Activated CD8-positive, alpha-beta memory T cell treated with anti-CD3 and anti-CD28 coated beads for 36 hours (primary cell): ENCODE data around the gene SDCBP2. TPM values are rescaled to one million over a fixed set of nuclear protein-coding genes. Genes with fewer than 3 reads are reported as not detected.
"Not testable (repeated sequence)": the region's sequence is repeated elsewhere in the genome, so short reads cannot be mapped to it uniquely, and the experiment has no call there.

Experiments used
- CTCF ChIA-PET: fragments of 350-600 bp; sonication (Branson Sonifier 250); formaldehyde crosslinking; loops from one replicate; lab custom pipeline; 2021; ENCODE audit warnings: antibody characterized with exemption; lab: Charles Lee
- POLR2A ChIA-PET: fragments of 350-600 bp; sonication (Branson Sonifier 250); formaldehyde crosslinking; loops from one replicate; lab custom pipeline; 2021; ENCODE audit warnings: antibody characterized with exemption; lab: Charles Lee
- total RNA-seq, 2 experiments: library from RNA; stranded (reverse); gene quantifications; one replicate each; pipeline ENCODE4 v1.2.3, GENCODE V29; 2021

Gene SDCBP2
- total RNA-seq, 2 experiments from 2014 or later: 3.3 to 3.4 TPM

DNA sequence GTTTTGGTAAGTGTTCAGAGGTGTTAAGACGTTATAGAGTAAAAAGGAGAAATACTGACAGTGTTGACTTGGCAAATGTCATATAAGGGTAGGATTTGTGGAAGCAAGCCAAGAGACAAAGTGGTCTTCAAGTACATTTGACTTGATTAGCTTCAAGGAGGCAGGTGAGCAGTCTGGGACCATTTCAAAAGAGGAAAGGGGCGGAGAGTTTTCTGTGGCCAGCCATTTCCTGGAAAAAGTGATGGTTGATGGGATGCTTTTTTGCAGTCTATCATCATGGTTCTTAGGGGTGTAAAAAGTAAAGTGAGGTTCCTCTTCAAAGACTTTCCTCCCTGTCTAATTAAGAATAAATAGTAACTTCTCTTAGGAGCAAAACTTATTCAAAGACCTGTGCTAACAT, 35.2 kb upstream of the SDCBP2 start:
- ChIA-PET POLR2A (no interaction called here), CTCF (interaction anchor here (0.9 kb wide), 1 partner anchor 38 kb away, joined by 3 read pairs; no protein-coding TSS in a partner anchor)

- CTCF ChIA-PET: interaction anchor here (0.9 kb wide), 1 partner anchor 38 kb away, joined by 3 read pairs; no protein-coding TSS in a partner anchor
- POLR2A ChIA-PET: no interaction called here
Measured at GRCh38 chr20:1363522-1363921, 34.6 kb upstream of the SDCBP2 start.

GRCh38 chr20:1362484-1362883, 33.5 kb upstream of the SDCBP2 start:
- POLR2A ChIA-PET: no interaction called here
- CTCF ChIA-PET: interaction anchor here (0.7 kb wide), 1 partner anchor 643 kb away, joined by 3 read pairs; no protein-coding TSS in a partner anchor

DNA sequence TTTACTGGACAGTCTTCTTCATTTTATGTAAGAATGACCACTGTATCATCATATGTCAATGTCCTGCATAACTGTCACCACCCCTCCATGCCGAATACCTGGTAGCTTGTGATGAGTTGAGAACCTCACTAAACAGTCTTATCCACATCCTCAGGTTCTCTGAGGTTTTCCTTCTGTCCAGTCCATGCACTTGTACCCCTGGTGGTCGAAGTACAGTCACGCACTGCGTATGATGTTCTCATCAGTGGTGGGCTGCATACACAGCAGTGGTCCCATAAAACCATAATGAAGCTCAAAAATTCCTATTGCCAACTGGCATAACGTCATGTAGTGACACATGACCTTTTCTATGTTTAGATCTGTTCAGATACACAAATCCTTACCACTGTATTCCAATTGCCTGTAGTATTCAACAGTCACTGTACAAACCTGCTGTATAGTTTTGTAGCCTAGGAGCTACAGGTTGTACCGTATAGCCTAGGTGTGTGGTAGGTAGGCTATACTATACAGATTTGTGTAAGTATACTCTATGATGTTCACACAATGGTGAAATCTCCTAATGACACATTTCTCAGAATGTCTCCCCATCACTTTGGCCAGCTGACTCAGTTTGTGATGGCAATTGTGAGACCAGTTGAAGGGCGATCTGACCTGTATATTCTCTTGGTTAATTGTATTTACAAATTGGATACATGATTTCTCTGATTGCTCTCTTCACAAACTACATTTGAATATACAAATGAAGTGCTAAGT, 31.3 kb upstream of the SDCBP2 start:
- ChIA-PET POLR2A (interaction anchor here (1.0 kb wide), 1 partner anchor 17 kb away, joined by 4 read pairs; no protein-coding TSS in a partner anchor), CTCF (interaction anchor here (0.6 to 1.2 kb wide), 2 partner anchors 15 to 73 kb away, joined by 3 read pairs; no protein-coding TSS in a partner anchor)

- CTCF ChIA-PET: interaction anchor here (1.1 to 1.7 kb wide), 3 partner anchors 28 to 34 kb away, joined by 3 to 4 read pairs (median 4); no protein-coding TSS in a partner anchor
- POLR2A ChIA-PET: interaction anchor here (0.7 to 1.3 kb wide), 3 partner anchors 19 to 33 kb away, joined by 4 to 10 read pairs (median 5); no protein-coding TSS in a partner anchor
Measured at GRCh38 chr20:1357921-1358671, 29.2 kb upstream of the SDCBP2 start.

DNA sequence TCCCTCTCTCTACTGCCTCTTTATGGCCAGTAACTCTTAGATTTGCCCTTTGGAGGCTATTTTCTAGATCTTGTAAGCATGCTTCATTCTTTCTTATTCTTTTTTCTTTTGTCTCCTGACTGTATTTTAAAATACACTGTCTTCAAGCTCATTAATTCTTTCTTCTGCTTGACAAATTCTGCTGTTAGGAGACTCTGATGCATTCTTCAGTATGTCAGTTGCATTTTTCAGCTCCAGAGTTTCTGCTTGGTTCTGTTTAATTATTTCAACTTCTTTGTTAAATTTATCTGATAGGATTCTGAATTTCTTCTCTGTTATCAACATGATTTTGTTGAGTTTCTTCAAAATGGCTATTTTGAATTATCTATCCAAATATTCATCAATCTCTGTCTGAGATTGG, 25.0 kb upstream of the SDCBP2 start:
- ChIA-PET CTCF (interaction anchor here (0.5 kb wide), 1 partner anchor 86 kb away, joined by 3 read pairs; no protein-coding TSS in a partner anchor), POLR2A (no interaction called here)

GRCh38 chr20:1346315-1346969, 17.5 kb upstream of the SDCBP2 start:
- ChIA-PET CTCF (interaction anchor here (0.7 kb wide), 1 partner anchor 157 kb away, joined by 3 read pairs; no protein-coding TSS in a partner anchor), POLR2A (no interaction called here)

DNA sequence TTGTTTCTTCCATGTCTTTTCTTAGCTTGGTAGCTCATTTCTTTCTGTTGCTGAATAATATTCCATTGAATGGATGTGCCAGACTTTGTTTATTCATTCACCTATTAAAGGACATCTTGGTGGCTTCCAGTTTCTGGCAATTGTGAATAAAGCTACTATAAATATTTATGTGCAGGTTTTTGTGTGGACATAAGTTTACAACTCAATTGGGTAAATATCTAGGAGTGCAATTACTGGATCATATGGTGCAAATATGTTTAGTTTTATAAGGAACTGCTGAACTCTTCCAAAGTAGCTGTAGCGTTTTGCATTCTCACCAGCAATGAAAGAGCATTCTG, 16.8 kb upstream of the SDCBP2 start:
- ChIA-PET CTCF (interaction anchor here (0.7 kb wide), 1 partner anchor 158 kb away, joined by 3 read pairs; no protein-coding TSS in a partner anchor), POLR2A (no interaction called here)

DNA sequence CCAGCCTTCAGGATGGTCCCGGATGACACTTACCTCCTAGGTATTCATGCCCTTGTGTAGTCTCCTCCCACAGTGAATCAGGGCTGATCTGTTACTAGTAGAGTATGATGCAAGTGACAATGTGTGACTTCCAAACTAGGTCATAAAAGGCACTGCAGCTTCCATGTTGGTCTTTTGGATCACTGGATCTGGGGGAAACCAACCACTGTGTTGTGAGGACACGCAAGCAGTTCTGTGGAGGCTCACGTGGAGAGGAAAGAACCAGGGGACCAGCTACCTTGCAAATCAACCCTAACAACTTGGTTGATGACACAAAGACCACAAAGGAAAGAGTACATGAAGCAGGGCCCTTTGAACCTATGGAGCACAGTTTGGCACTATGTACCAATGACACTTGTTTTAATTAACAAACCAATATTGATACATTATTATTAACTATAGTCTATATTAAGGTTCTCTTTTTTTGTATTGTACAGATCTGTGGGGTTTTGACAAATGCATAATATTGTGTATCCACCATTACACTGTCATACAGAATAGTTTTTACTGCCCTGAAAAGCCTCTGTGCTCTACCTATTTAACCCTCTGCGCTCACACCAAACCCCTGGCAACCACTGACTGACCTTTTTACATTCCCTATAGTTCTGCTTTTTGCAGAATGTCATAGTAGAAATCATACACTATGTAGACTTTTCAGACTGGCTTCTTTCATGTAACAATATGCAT, 16.3 kb upstream of the SDCBP2 start:
- POLR2A ChIA-PET: interaction anchor here (0.9 kb wide), 1 partner anchor 20 kb away, joined by 3 read pairs; no protein-coding TSS in a partner anchor
- CTCF ChIA-PET: interaction anchor here (0.7 kb wide), 1 partner anchor 15 kb away, joined by 3 read pairs; no protein-coding TSS in a partner anchor

DNA sequence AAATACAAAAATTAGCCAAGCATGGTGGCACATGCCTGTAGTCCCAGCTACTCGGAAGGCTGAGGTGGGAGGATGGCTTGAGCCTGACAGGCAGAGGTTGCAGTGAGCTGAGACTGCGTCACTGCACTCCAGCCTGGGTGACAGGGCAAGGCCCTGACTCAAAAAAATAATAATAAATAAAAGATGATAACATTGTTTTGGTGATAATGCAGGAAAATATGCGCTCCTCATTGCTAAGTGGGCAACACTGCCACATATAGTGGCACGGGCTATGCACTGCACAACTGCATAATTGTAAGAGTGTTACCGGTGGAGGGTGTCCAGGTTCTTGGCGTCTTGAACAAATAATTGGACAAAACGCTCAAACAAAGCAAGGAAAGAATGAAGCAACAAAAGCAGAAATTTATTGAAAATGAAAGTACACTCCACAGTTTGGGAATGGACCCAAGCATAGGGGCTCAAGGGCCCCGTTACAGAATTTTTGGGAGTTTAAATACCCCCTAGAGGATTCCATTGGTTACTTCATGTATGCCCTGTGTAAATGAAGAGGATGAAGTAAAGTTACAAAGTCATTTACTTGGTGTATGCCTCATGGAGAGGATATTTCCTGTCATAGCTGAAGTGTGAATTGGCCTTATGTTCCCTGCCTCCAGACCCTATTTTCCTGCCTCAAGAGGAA, 14.6 kb upstream of the SDCBP2 start:
- CTCF ChIA-PET: interaction anchor here (1.4 kb wide), 1 partner anchor 32 kb away, joined by 4 read pairs; no protein-coding TSS in a partner anchor
- POLR2A ChIA-PET: not testable (repeated sequence)

GRCh38 chr20:1341561-1342265, 12.8 kb upstream of the SDCBP2 start:
- CTCF ChIA-PET: no interaction called here

DNA sequence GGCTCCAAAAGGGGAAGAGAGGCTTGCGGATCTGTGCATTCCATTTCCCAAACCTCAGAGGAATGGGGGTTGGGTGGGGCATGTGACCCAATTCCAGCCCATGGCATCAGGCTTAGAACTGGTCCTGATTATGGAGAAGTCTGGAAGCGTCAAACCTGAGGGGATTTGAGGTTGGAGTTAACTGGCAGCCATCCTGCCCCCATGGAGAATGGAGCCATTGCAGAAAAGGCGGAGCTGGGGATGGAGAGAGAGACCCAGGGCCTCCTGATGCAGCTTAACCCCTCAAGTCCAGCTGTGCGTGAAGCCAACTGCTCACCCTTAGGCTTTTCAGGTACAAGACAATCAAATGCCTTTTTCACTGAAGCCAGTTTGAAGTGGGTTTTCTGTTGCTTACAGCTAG, 9.9 kb upstream of the SDCBP2 start:
- CTCF ChIA-PET: no interaction called here
- POLR2A ChIA-PET: no interaction called here

More at GRCh38 chr20:1341561-1342265, 12.8 kb upstream of the SDCBP2 start:
- POLR2A ChIA-PET: no interaction called here

DNA sequence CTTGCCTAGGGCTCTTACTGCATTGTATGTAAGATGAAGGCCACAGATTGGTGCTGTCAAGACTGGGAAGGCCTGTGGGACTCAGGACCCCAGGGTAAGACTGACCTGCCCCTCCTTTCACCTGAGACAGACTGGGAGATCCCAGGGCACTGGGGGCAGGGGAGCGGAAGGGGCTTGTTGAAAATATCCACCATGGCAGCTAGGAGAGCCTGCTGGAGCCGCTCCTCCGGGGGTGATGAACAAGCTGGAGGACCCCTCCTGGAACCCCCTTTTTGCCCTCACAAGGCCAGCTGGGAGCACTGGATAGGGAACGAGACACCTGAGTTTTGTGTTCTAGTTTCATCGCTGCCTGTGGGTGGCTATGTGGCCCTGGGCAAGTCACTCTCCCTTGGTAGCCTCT, 9.2 kb upstream of the SDCBP2 start:
- POLR2A ChIA-PET: interaction anchor here (1.3 kb wide), 1 partner anchor 13 kb away, joined by 3 read pairs; no protein-coding TSS in a partner anchor
- CTCF ChIA-PET: no interaction called here

GRCh38 chr20:1337441-1337840, 8.5 kb upstream of the SDCBP2 start:
- POLR2A ChIA-PET: interaction anchor here (1.3 kb wide), 1 partner anchor 12 kb away, joined by 3 read pairs; no protein-coding TSS in a partner anchor

GRCh38 chr20:1336699-1337367, 7.9 kb upstream of the SDCBP2 start:
- CTCF ChIA-PET: interaction anchor here (0.5 to 0.6 kb wide), 2 partner anchors 418 to 581 kb away, joined by 3 to 4 read pairs; no protein-coding TSS in a partner anchor
- POLR2A ChIA-PET: interaction anchor here (0.6 to 1.3 kb wide), 2 partner anchors 11 kb away, joined by 3 read pairs; no protein-coding TSS in a partner anchor

More at GRCh38 chr20:1337441-1337840, 8.5 kb upstream of the SDCBP2 start:
- CTCF ChIA-PET: no interaction called here
